IMR-90 (cell line): Measurements from ENCODE around the gene CSGALNACT2. TPM values are rescaled to one million over a fixed set of nuclear protein-coding genes. Genes with fewer than 3 reads are reported as not detected.

Experiments
- ATAC-seq: fragments of 200-7000 bp; cut with Tn5 transposase; 2 replicates; pipeline ENCODE4 v1.9.1; 2020; ENCODE audit warnings: low read depth, mild to moderate bottlenecking, moderate library complexity
- BruUV-seq: library from RNA; stranded (reverse); fragments of 400-500 nt; replicated peaks from 2 replicates; lab custom pipeline; 2021; lab: Mats Ljungman, UMichigan
- CTCF ChIA-PET: fragments of 300-600 bp; formaldehyde crosslinking; extraction: SDS; loops from one replicate; lab custom pipeline; 2021; ENCODE audit warnings: antibody characterized with exemption; lab: Yijun Ruan, JAX
- POLR2A ChIA-PET: fragments of 300-600 bp; sonication (Branson Sonifier 250); formaldehyde crosslinking; loops from one replicate; lab custom pipeline; 2022; ENCODE audit warnings: antibody characterized with exemption; ENCODE audit not compliant: unreplicated experiment; lab: Charles Lee
- DNase-seq: peaks from one replicate; pipeline ENCODE4 v3.0.0; 2013
- H2AFZ ChIP-seq: replicated peaks from 2 replicates; pipeline ENCODE3; 2013; ENCODE audit warnings: low read length, mild to moderate bottlenecking; ENCODE audit not compliant: poor library complexity
- H2AK5ac ChIP-seq: 2 replicates; pipeline ENCODE4 v1.6.1; 2013; ENCODE audit warnings: low read depth, low read length, inconsistent platforms
- H2AK9ac ChIP-seq: replicated peaks from 2 replicates; pipeline ENCODE3; 2013; ENCODE audit warnings: mild to moderate bottlenecking, low read depth, low read length, moderate library complexity; ENCODE audit not compliant: poor library complexity
- H2BK120ac ChIP-seq: 2 replicates; pipeline ENCODE4 v1.6.1; 2013; ENCODE audit warnings: low read depth, low read length, inconsistent platforms
- H2BK15ac ChIP-seq: 3 replicates; pipeline ENCODE4 v1.6.1; 2013; ENCODE audit warnings: low read depth, low read length, inconsistent platforms
- H2BK20ac ChIP-seq: 2 replicates; pipeline ENCODE4 v1.6.1; 2013; ENCODE audit warnings: low read depth, mild to moderate bottlenecking, inconsistent platforms, low read length, moderate library complexity
- H2BK5ac ChIP-seq: 2 replicates; pipeline ENCODE4 v1.6.1; 2013; ENCODE audit warnings: mild to moderate bottlenecking, low read depth, low read length, inconsistent platforms; ENCODE audit not compliant: poor library complexity, severe bottlenecking
- H3K14ac ChIP-seq: replicated peaks from 2 replicates; pipeline ENCODE4 v1.6.1; 2013; ENCODE audit warnings: low read depth, low read length, inconsistent platforms
- H3K18ac ChIP-seq: 2 replicates; pipeline ENCODE4 v1.6.1; 2013; ENCODE audit warnings: low read depth, low read length, control low read depth
- H3K23ac ChIP-seq: 2 replicates; pipeline ENCODE4 v1.6.1; 2013; ENCODE audit warnings: low read depth, low read length, inconsistent platforms
- H3K27ac ChIP-seq: 2 replicates; pipeline ENCODE4 v1.5.1; 2013; ENCODE audit warnings: mild to moderate bottlenecking, control low read depth, low read length; ENCODE audit not compliant: insufficient read depth
- H3K27me3 ChIP-seq: 2 replicates; pipeline ENCODE4 v1.6.1; 2013; ENCODE audit warnings: low read length; ENCODE audit not compliant: control insufficient read depth, insufficient read depth
- H3K36me3 ChIP-seq: 2 replicates; pipeline ENCODE4 v1.6.1; 2013; ENCODE audit warnings: low read length, mixed read lengths; ENCODE audit not compliant: control insufficient read depth, insufficient read depth
- H3K4ac ChIP-seq: 2 replicates; pipeline ENCODE4 v1.6.1; 2013; ENCODE audit warnings: low read depth, low read length, inconsistent platforms
- H3K4me1 ChIP-seq: 2 replicates; pipeline ENCODE4 v1.6.1; 2013; ENCODE audit warnings: low read length, mixed read lengths; ENCODE audit not compliant: control insufficient read depth, insufficient read depth
- H3K4me2 ChIP-seq: 2 replicates; pipeline ENCODE4 v1.6.1; 2013; ENCODE audit warnings: low read depth, mild to moderate bottlenecking, control low read depth, low read length, moderate library complexity
- H3K4me3 ChIP-seq: 2 replicates; pipeline ENCODE4 v1.5.1; 2013; ENCODE audit warnings: low read depth, mild to moderate bottlenecking, control low read depth, low read length, moderate library complexity; ENCODE audit not compliant: insufficient read depth
- H3K56ac ChIP-seq: 2 replicates; pipeline ENCODE4 v1.6.1; 2013; ENCODE audit warnings: low read length, inconsistent platforms; ENCODE audit not compliant: insufficient read depth; ENCODE audit errors: extremely low read depth
- H3K79me1 ChIP-seq, 2 experiments: 2 replicates each; pipeline ENCODE4 v1.6.1; 2013; ENCODE audit warnings: low read length in 2 of 2, inconsistent platforms in 1 of 2, low read depth in 1 of 2
- H3K9ac ChIP-seq: 2 replicates; pipeline ENCODE4 v1.6.1; 2013; ENCODE audit warnings: low read depth, low read length, control low read depth
- H3K9me1 ChIP-seq: 2 replicates; pipeline ENCODE4 v1.6.1; 2013; ENCODE audit warnings: low read length, inconsistent platforms; ENCODE audit not compliant: insufficient read depth
- H3K9me3 ChIP-seq: 2 replicates; pipeline ENCODE4 v1.6.1; 2013; ENCODE audit warnings: low read length; ENCODE audit not compliant: control insufficient read depth, insufficient read depth
- H4K20me1 ChIP-seq: 2 replicates; pipeline ENCODE4 v1.6.1; 2013; ENCODE audit warnings: low read length, inconsistent platforms; ENCODE audit not compliant: insufficient read depth
- H4K5ac ChIP-seq: 2 replicates; pipeline ENCODE4 v1.6.1; 2013; ENCODE audit warnings: mild to moderate bottlenecking, low read depth, low read length, control low read depth
- H4K8ac ChIP-seq, 2 experiments: 2 replicates each; pipeline ENCODE4 v1.6.1; 2013; ENCODE audit warnings: low read depth in 2 of 2, low read length in 2 of 2, control low read depth in 1 of 2, inconsistent platforms in 1 of 2
- H4K91ac ChIP-seq: 2 replicates; pipeline ENCODE4 v1.6.1; 2013; ENCODE audit warnings: low read depth, low read length, inconsistent platforms; ENCODE audit not compliant: insufficient read depth
- RFX5 ChIP-seq: IDR thresholded peaks from 2 replicates; pipeline ENCODE4 v1.8.0; 2012; ENCODE audit warnings: low read depth, mild to moderate bottlenecking, low read length, moderate library complexity
- WGBS, 2 experiments: methylation state at CpG; one replicate each; pipeline versions ENCODE4 v1.1.5 to v1.1.7; 2013; ENCODE audit warnings: missing lambda C conversion rate in 2 of 2; ENCODE audit not compliant: insufficient read length in 1 of 2; ENCODE audit errors: extremely low coverage in 2 of 2; 5-methylcytosine and 5-hydroxymethylcytosine counted together
- dilution Hi-C: fragments of 300-500 bp; cut with HindIII; formaldehyde crosslinking; loops from one replicate; pipeline ENCODE4 v1.14.3; 2018; ENCODE audit warnings: low sequenced_read_pairs; ENCODE audit not compliant: unreplicated experiment
- in situ Hi-C: fragments of 300-500 bp; cut with MboI; formaldehyde crosslinking; loops from 3 replicates; pipeline ENCODE4 v1.14.3; 2019; ENCODE audit warnings: low sequenced_read_pairs, inconsistent platforms, mixed read lengths
- intact Hi-C: fragments of 100-400 bp; cut with micrococcal nuclease; formaldehyde crosslinking; loops from 2 replicates; pipeline ENCODE4 v1.10.0; 2022
- polyA plus RNA-seq, 3 experiments: library from polyadenylated mRNA; depleted of rRNA; stranded (reverse); fragments of >200 nt; gene quantifications; 2 replicates each; pipeline ENCODE4 v1.2.3, GENCODE V29; 2012; ENCODE audit warnings: low replicate concordance in 1 of 3
- total RNA-seq: library from RNA; depleted of rRNA; stranded (reverse); fragments of >200 nt; gene quantifications from 2 replicates; pipeline ENCODE4 v1.2.3, GENCODE V29; 2012
- TF ChIP-seq, protein P1 (sequence below): fragments of 150-350 bp; IDR thresholded peaks from 2 replicates; pipeline ENCODE4 v1.6.1; 2016; ENCODE audit warnings: low read depth, mild to moderate bottlenecking, low read length, moderate library complexity, borderline replicate concordance

The CSGALNACT2 gene
- total and polyA plus RNA-seq, 2 of the 4 experiments (the other 2 are of a cell fraction): 6.5 to 13.1 TPM

DNA sequence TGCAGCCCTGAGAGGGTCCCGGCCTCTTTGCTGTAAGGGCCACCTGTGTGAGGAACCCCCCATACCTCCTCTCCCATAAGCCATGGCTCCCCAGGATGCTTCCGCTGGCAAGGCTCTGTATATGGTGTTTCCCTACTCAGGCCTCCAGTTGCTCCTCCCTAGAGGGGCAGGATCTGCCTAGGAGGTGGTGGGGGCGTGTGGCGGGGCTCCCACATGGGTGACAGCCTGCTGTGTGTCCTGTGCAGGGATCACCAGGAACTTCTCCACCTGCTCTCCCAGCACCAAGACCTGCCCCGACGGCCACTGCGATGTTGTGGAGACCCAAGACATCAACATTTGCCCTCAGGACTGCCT is 25.7 kb upstream of the CSGALNACT2 start:
- H3K56ac ChIP-seq: no peak overlapping the region
- H2AFZ ChIP-seq: no peak overlapping the region
- no peak overlapping the region for H3K9ac ChIP-seq
- no peak overlapping the region for H4K5ac ChIP-seq
- H3K36me3 ChIP-seq: no peaks in the 10 kb centered on the region
- dilution Hi-C loops: no loop called here
- in situ Hi-C loops: no loop called here
- H3K23ac ChIP-seq: no peak overlapping the region
- no peaks in the 10 kb centered on the region for H3K9me1 ChIP-seq
- H3K27me3 ChIP-seq: peaks cover 10% of the 10 kb centered on the region; the same call in 1 of the 2 replicates
- DNase-seq (no peak), ATAC-seq (no peak)
- H2AK9ac ChIP-seq: no peak overlapping the region
- no peak overlapping the region for H3K14ac ChIP-seq
- no peak overlapping the region for H3K4ac ChIP-seq
- no peak overlapping the region for H3K27ac ChIP-seq
- no peak overlapping the region; the same call in 1 of the 2 replicates for H2AK5ac ChIP-seq
- H4K20me1 ChIP-seq: no peaks in the 10 kb centered on the region
- no peaks in the 10 kb centered on the region for H3K79me1 ChIP-seq
- peaks cover 10% of the 10 kb centered on the region for H3K4me1 ChIP-seq
- H3K4me3 ChIP-seq: no peak overlapping the region
- no peak overlapping the region for H4K91ac ChIP-seq
- POLR2A ChIA-PET: no interaction called here
- H3K9me3 ChIP-seq: no peaks in the 10 kb centered on the region
- no peak overlapping the region for H3K18ac ChIP-seq
- H4K8ac ChIP-seq: no peak overlapping the region
- BruUV-seq: no TSS peak
- no peak overlapping the region for H2BK5ac ChIP-seq
- CTCF ChIA-PET: no interaction called here
- WGBS, 2 experiments: no CpG with 5 or more reads among the region's 7 CpGs
- H3K4me2 ChIP-seq: no peak overlapping the region
- no peak overlapping the region for H2BK20ac ChIP-seq
- H2BK15ac ChIP-seq: no peak overlapping the region
- H2BK120ac ChIP-seq: no peak overlapping the region
- intact Hi-C loops: no loop called here
- TF ChIP-seq RFX5: no peak
- TF ChIP-seq, protein P1, sequence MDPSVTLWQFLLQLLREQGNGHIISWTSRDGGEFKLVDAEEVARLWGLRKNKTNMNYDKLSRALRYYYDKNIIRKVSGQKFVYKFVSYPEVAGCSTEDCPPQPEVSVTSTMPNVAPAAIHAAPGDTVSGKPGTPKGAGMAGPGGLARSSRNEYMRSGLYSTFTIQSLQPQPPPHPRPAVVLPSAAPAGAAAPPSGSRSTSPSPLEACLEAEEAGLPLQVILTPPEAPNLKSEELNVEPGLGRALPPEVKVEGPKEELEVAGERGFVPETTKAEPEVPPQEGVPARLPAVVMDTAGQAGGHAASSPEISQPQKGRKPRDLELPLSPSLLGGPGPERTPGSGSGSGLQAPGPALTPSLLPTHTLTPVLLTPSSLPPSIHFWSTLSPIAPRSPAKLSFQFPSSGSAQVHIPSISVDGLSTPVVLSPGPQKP: no peak
